PC-9 (cell line): ENCODE data around the gene OGDH. TPM values are rescaled to one million over a fixed set of nuclear protein-coding genes. Genes with fewer than 3 reads are reported as not detected.

Experiments
- BruUV-seq: library from RNA; stranded (reverse); fragments of 400-500 nt; replicated peaks from 2 replicates; lab custom pipeline; 2021; lab: Mats Ljungman, UMichigan
- CTCF ChIA-PET: fragments of 300-600 bp; sonication (Branson Sonifier 250); formaldehyde crosslinking; loops from one replicate; lab custom pipeline; 2022; ENCODE audit warnings: antibody characterized with exemption; lab: Charles Lee
- POLR2A ChIA-PET: fragments of 300-600 bp; sonication (Branson Sonifier 250); formaldehyde crosslinking; loops from one replicate; lab custom pipeline; 2022; ENCODE audit warnings: antibody characterized with exemption; ENCODE audit not compliant: unreplicated experiment; lab: Charles Lee
- DNase-seq, 2 experiments: peaks; one replicate each; pipeline versions ENCODE4 v3.0.0 to v3.0.0-alpha.2; 2015 to 2022; ENCODE audit warnings: mixed read lengths in 1 of 2
- H2AFZ ChIP-seq: fragments of 200-600 bp; sonication (generic); 2 replicates; pipeline ENCODE4 v1.8.1; 2017; ENCODE audit warnings: antibody characterized with exemption
- H3F3A ChIP-seq: fragments of 200-600 bp; sonication (generic); 2 replicates; pipeline ENCODE4 v1.8.1; 2017; ENCODE audit warnings: antibody characterized with exemption, mild to moderate bottlenecking, low read depth; ENCODE audit not compliant: insufficient read depth
- H3K27ac ChIP-seq: fragments of 200-600 bp; sonication (generic); 2 replicates; pipeline ENCODE4 v1.6.1; 2016; ENCODE audit warnings: mixed run types
- H3K27me3 ChIP-seq: fragments of 200-600 bp; sonication (generic); 2 replicates; pipeline ENCODE4 v1.6.1; 2016; ENCODE audit warnings: low read depth, mixed run types; ENCODE audit not compliant: insufficient read depth
- H3K36me3 ChIP-seq: fragments of 200-600 bp; sonication (generic); 2 replicates; pipeline ENCODE4 v1.6.1; 2016; ENCODE audit warnings: low read depth, mixed run types
- H3K4me1 ChIP-seq: fragments of 200-600 bp; sonication (generic); replicated peaks from 2 replicates; pipeline ENCODE4 v1.6.1; 2016; ENCODE audit warnings: mixed run types; ENCODE audit not compliant: insufficient read depth
- H3K4me2 ChIP-seq: fragments of 200-600 bp; sonication (generic); 2 replicates; pipeline ENCODE4 v1.6.1; 2017; ENCODE audit warnings: mixed run types
- H3K4me3 ChIP-seq: fragments of 200-600 bp; sonication (generic); 2 replicates; pipeline ENCODE4 v1.6.1; 2016; ENCODE audit warnings: mixed run types
- H3K79me2 ChIP-seq: fragments of 200-600 bp; sonication (generic); 2 replicates; pipeline ENCODE4 v1.6.1; 2017; ENCODE audit warnings: low read depth, mixed run types
- H3K9me2 ChIP-seq: fragments of 200-600 bp; sonication (generic); 2 replicates; pipeline ENCODE4 v1.8.1; 2017; ENCODE audit warnings: mild to moderate bottlenecking; ENCODE audit not compliant: insufficient read depth
- H3K9me3 ChIP-seq: fragments of 200-600 bp; sonication (generic); 2 replicates; pipeline ENCODE4 v1.8.1; 2016; ENCODE audit warnings: low read depth; ENCODE audit not compliant: insufficient read depth
- H4K20me1 ChIP-seq: fragments of 200-600 bp; sonication (generic); 2 replicates; pipeline ENCODE4 v1.8.1; 2017; ENCODE audit not compliant: insufficient read depth
- EZH2 ChIP-seq: fragments of 200-600 bp; sonication (generic); IDR thresholded peaks from 2 replicates; pipeline ENCODE4 v1.8.0; 2017; ENCODE audit warnings: antibody characterized with exemption, low read depth
- intact Hi-C: fragments of 100-400 bp; cut with micrococcal nuclease; formaldehyde crosslinking; loops from one replicate; pipeline ENCODE4 v1.10.0; 2022; ENCODE audit not compliant: unreplicated experiment
- total RNA-seq: library from RNA; stranded (reverse); gene quantifications from 2 replicates; pipeline ENCODE4 v1.2.3, GENCODE V29; 2021
- TF ChIP-seq, protein P1 (sequence below): fragments of 200-600 bp; sonication (generic); conservative IDR thresholded peaks from 2 replicates; pipeline ENCODE4 v1.6.1; 2017; ENCODE audit warnings: mixed run types, antibody characterized with exemption, mild to moderate bottlenecking, moderate library complexity

The OGDH gene
- total RNA-seq, 1 experiment from 2014 or later, result 135 TPM

DNA sequence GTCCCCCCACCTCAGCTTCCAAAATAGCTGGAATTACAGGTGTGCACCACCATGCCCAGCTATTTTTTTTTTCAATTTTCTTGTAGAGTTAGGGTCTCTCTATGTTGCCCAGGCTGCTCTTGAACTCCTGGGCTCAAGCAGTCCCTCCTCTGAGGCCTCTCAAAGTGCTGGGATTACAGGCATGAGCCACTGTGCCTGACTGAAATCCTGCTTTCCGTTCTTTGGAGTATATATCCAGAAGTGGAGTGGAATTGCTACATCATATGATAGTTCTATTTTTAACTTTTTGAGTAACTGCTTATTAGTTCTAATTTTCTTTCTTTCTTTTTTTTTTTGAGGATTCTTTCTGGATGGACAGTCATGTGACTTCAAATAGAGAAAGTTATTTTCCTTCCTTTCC, 79.3 kb downstream of the OGDH start:
- Histone ChIP-seq H3K4me2 (no peak overlapping the region), H3K9me2 (no peaks in the 10 kb centered on the region), H3K27ac (no peak overlapping the region), H3F3A (peaks cover 14% of the 10 kb centered on the region; the same call in 1 of the 2 replicates), H3K4me3 (no peak overlapping the region), H2AFZ (no peak overlapping the region), H3K27me3 (no peaks in the 10 kb centered on the region), H4K20me1 (0 out of 2 replicates have a peak, but pooled peaks cover 6% of the 10 kb centered on the region), H3K79me2 (no peaks in the 10 kb centered on the region), H3K4me1 (no peaks in the 10 kb centered on the region), H3K9me3 (no peaks in the 10 kb centered on the region), H3K36me3 (peaks cover 12% of the 10 kb centered on the region)
- intact Hi-C loops, result loop anchor here (10.0 kb wide), 1 partner anchor 109 kb away; the partner anchor contains the start of gene PPIA
- POLR2A ChIA-PET, result no interaction called here
- CTCF ChIA-PET, result no interaction called here
- no TSS peak for BruUV-seq
- TF ChIP-seq EZH2, result no peak
- TF ChIP-seq, protein P1, sequence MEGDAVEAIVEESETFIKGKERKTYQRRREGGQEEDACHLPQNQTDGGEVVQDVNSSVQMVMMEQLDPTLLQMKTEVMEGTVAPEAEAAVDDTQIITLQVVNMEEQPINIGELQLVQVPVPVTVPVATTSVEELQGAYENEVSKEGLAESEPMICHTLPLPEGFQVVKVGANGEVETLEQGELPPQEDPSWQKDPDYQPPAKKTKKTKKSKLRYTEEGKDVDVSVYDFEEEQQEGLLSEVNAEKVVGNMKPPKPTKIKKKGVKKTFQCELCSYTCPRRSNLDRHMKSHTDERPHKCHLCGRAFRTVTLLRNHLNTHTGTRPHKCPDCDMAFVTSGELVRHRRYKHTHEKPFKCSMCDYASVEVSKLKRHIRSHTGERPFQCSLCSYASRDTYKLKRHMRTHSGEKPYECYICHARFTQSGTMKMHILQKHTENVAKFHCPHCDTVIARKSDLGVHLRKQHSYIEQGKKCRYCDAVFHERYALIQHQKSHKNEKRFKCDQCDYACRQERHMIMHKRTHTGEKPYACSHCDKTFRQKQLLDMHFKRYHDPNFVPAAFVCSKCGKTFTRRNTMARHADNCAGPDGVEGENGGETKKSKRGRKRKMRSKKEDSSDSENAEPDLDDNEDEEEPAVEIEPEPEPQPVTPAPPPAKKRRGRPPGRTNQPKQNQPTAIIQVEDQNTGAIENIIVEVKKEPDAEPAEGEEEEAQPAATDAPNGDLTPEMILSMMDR, result no peak
- DNase-seq, result no peak

- H3K27me3 ChIP-seq, result no peaks in the 10 kb centered on the region
- no peak overlapping the region for H3K4me3 ChIP-seq
- no peak overlapping the region for H3K27ac ChIP-seq
- intact Hi-C loops, result loop anchor here (10.0 kb wide), 1 partner anchor 105 kb away; the partner anchor contains the start of gene PPIA
- H4K20me1 ChIP-seq, result peaks cover 6% of the 10 kb centered on the region; the same call in 1 of the 2 replicates
- DNase-seq, result no peak
- H3K9me2 ChIP-seq, result no peaks in the 10 kb centered on the region
- TF ChIP-seq EZH2, result no peak
- TF ChIP-seq, protein P1, result no peak
- POLR2A ChIA-PET, result no interaction called here
- H3K79me2 ChIP-seq, result no peaks in the 10 kb centered on the region
- no peaks in the 10 kb centered on the region for H3K9me3 ChIP-seq
- CTCF ChIA-PET, result interaction anchor here (0.6 kb wide), 1 partner anchor 62 kb away, joined by 5 read pairs; no protein-coding TSS in a partner anchor
- BruUV-seq, result no TSS peak
- no peak overlapping the region for H3K4me2 ChIP-seq
- no peaks in the 10 kb centered on the region for H3K4me1 ChIP-seq
- peaks cover 16% of the 10 kb centered on the region; the same call in 1 of the 2 replicates for H3F3A ChIP-seq
- peaks cover 20% of the 10 kb centered on the region for H3K36me3 ChIP-seq
- no peak overlapping the region for H2AFZ ChIP-seq
These were observed 83.0 kb downstream of the OGDH start for GRCh38 chr7:44689427-44689826.

DNA sequence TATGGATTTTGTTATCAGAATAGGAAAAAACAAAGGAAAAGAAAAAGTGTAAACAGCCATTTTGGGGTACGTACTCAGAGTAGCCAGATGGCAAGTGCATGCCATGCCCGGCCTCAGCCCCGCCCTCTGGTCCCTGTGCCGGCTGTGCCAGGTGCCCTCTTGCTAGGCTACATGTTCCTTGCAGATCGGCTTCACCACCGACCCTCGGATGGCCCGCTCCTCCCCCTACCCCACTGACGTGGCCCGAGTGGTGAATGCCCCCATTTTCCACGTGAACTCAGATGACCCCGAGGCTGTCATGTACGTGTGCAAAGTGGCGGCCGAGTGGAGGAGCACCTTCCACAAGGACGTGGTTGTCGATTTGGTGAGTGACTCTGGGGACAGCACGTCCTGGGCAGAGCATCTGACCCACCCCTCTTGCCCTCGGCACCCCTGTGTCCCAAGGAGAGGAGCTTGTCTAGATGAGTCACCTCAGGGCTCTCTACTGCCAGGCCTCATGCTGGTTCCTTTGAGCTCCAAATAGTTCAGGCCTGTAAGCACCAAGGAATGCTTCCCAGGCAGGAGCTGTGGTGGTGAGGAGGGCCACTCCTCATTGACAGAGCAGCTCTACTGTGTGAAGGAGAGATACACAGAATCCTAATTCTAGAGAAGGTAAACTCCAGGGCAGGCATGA, 87.3 kb downstream of the OGDH start:
- no peak overlapping the region for H3K27ac ChIP-seq
- peaks cover 16% of the 10 kb centered on the region; the same call in 1 of the 2 replicates for H3F3A ChIP-seq
- no peaks in the 10 kb centered on the region for H3K9me3 ChIP-seq
- no peaks in the 10 kb centered on the region for H3K9me2 ChIP-seq
- peak; percentile 29 to 60 for DNase-seq
- H2AFZ ChIP-seq, result no peak overlapping the region
- no peaks in the 10 kb centered on the region for H3K4me1 ChIP-seq
- ChIA-PET CTCF (no interaction called here), POLR2A (no interaction called here)
- H3K4me2 ChIP-seq, result no peak overlapping the region
- no TSS peak for BruUV-seq
- H3K79me2 ChIP-seq, result no peaks in the 10 kb centered on the region
- intact Hi-C loops, result loop anchor here (10.0 kb wide), 1 partner anchor 51 kb away; the partner anchor contains the start of gene ZMIZ2
- no peaks in the 10 kb centered on the region; the same call in 1 of the 2 replicates for H4K20me1 ChIP-seq
- TF ChIP-seq, protein P1, result no peak
- no peak for TF ChIP-seq EZH2
- no peak overlapping the region for H3K4me3 ChIP-seq
- no peaks in the 10 kb centered on the region for H3K27me3 ChIP-seq
- H3K36me3 ChIP-seq, result peaks cover 46% of the 10 kb centered on the region
